Measurements from ENCODE around the gene SRC.

DNA sequence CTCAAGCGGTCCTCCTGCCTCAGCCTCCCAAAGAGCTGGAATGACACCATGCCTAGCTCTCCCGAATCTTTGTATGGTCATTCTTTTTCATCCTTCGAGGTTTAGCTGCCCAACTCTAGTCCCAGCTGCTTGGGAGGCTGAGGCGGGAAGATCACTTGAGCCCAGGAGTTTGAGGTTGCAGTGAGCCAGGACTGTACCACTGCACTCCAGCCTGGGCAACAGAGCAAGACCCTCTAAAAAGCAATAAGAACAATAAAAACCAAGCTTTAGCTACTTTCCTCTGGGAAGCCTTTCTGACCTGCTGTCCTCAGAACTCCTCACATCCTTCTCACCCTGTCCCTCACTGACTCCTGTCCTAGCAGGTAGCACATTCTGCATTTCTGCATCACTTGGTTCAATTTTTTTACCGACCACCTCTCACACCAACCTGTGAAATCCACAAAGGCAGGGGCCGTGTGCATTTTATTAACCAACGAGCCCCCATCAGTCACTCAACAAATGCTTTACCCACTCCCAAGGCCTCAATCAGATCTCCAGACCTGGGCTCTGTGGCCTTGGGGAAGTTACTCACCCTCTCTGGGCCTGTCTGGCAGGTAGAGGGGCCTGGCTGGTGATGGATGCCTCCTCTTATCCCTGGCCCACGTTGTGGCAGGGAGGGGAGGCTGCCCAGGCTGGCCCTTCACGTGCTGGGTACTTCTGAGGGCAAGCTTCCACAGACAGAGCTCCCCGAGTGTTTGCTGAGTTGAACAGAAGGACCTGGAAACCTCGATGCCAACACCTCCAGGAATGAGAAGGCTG is 14.7 kb upstream of the SRC start:
- TF ChIP-seq, protein P1, sequence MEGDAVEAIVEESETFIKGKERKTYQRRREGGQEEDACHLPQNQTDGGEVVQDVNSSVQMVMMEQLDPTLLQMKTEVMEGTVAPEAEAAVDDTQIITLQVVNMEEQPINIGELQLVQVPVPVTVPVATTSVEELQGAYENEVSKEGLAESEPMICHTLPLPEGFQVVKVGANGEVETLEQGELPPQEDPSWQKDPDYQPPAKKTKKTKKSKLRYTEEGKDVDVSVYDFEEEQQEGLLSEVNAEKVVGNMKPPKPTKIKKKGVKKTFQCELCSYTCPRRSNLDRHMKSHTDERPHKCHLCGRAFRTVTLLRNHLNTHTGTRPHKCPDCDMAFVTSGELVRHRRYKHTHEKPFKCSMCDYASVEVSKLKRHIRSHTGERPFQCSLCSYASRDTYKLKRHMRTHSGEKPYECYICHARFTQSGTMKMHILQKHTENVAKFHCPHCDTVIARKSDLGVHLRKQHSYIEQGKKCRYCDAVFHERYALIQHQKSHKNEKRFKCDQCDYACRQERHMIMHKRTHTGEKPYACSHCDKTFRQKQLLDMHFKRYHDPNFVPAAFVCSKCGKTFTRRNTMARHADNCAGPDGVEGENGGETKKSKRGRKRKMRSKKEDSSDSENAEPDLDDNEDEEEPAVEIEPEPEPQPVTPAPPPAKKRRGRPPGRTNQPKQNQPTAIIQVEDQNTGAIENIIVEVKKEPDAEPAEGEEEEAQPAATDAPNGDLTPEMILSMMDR (IDR thresholded peaks at IDR 0.05; ENCODE audit: control extremely low read depth in 1 of 3, insufficient read depth in 1 of 3, low read depth in 1 of 3, low read length in 3 of 3): no peak
- no peak for TF ChIP-seq CHD2 (IDR thresholded peaks at IDR 0.05; ENCODE audit: low read length)
- no peak for TF ChIP-seq SUZ12 (IDR thresholded peaks at IDR 0.05; ENCODE audit: low read length)
- TF ChIP-seq POLR2AphosphoS5 (IDR thresholded peaks at IDR 0.05; ENCODE audit: low read depth, low read length): no peak
- no peak for TF ChIP-seq CREB1 (IDR thresholded peaks at IDR 0.05)

All from H1 (cell line).